H1 (cell line): ENCODE measurements around the gene NXNL2. TPM values are rescaled to one million over a fixed set of nuclear protein-coding genes. Genes with fewer than 3 reads are reported as not detected.

ENCODE experiments used
- BRCA1 ChIP-seq: IDR thresholded peaks from 2 replicates; pipeline ENCODE4 v1.6.1; 2012; ENCODE audit warnings: low read depth, low read length, improper control_type of control experiment
- CHD7 ChIP-seq: fragments of 300-600 bp; sonication (generic); IDR thresholded peaks from 2 replicates; pipeline ENCODE4 v1.7.1; 2012; ENCODE audit warnings: low read length, moderate library complexity, mild to moderate bottlenecking, inconsistent platforms; ENCODE audit not compliant: insufficient replicate concordance
- EGR1 ChIP-seq: IDR thresholded peaks from 2 replicates; pipeline ENCODE4 v1.6.1; 2011; ENCODE audit warnings: low read depth, low read length, borderline replicate concordance
- RAD21 ChIP-seq, 2 experiments: IDR thresholded peaks in 1 of 2; conservative IDR thresholded peaks in 1 of 2; 2 replicates each; pipeline ENCODE4 v1.6.1; 2011; ENCODE audit warnings: low read depth in 2 of 2, low read length in 2 of 2, improper control_type of control experiment in 1 of 2, inconsistent platforms in 1 of 2, mild to moderate bottlenecking in 1 of 2, moderate library complexity in 1 of 2
- RFX5 ChIP-seq: IDR thresholded peaks from 2 replicates; pipeline ENCODE4 v1.6.1; 2011; ENCODE audit warnings: low read depth, low read length, improper control_type of control experiment, borderline replicate concordance
- polyA plus RNA-seq, 7 experiments: library from polyadenylated mRNA; depleted of rRNA in 3 of 7; stranded (reverse) in 5 of 7; unstranded in 2 of 7; fragments of >200 nt in 5 of 7; fragments of 200-250 nt in 2 of 7; gene quantifications; 1 replicate in 5 of 7; 2 replicates in 1 of 7; 4 replicates in 1 of 7; pipeline versions ENCODE4 v1.2.1 to v1.2.3, GENCODE V29; 2011 to 2013; ENCODE audit warnings: missing spikeins in 2 of 7, mixed read lengths in 2 of 7
- total RNA-seq: library from RNA; stranded (reverse); fragmentation: NEBNext Ultra II Directional; extraction: Animal tissue kit (Norgen Biotek cat#: 25700); gene quantifications from 2 replicates; pipeline ENCODE4 v1.2.1, GENCODE V29; 2021

The NXNL2 gene
- total and polyA plus RNA-seq, 2 of the 8 experiments (the other 6 are each of a cell fraction or from before 2014, with no cell fraction given), result 1.9 to 2.6 TPM

- no peak for TF ChIP-seq RAD21 (IDR thresholded peaks at IDR 0.05 in 1 of 2, conservative IDR thresholded peaks at IDR 0.05 in 1 of 2; ENCODE audit: low read depth in 2 of 2, low read length in 2 of 2)
- TF ChIP-seq EGR1, result no peak
- TF ChIP-seq BRCA1, result no peak
- no peak for TF ChIP-seq CHD7
- no peak for TF ChIP-seq RFX5
- TF ChIP-seq, all 59 proteins: peak for 0
Observed at GRCh38 chr9:88555268-88555980, 20.4 kb downstream of the NXNL2 start (continued).
